Daoy (cell line): ENCODE results near the gene TMEM171. TPM values are rescaled to one million over a fixed set of nuclear protein-coding genes. Genes with fewer than 3 reads are reported as not detected.
A peak's percentile ranks its signal among the peaks of the same experiment; 100 is the strongest.

ENCODE experiments used
- DNase-seq: peaks from one replicate; pipeline ENCODE4 v3.0.0-alpha.2; 2015; ENCODE audit warnings: low read depth
- total RNA-seq: library from RNA; depleted of rRNA; stranded (reverse); fragments of >200 nt; shearing (Covaris generic); gene quantifications from 2 replicates; pipeline ENCODE4 v1.2.3, GENCODE V29; 2014

Gene TMEM171
- total RNA-seq, 1 experiment from 2014 or later = 4.6 TPM

DNA sequence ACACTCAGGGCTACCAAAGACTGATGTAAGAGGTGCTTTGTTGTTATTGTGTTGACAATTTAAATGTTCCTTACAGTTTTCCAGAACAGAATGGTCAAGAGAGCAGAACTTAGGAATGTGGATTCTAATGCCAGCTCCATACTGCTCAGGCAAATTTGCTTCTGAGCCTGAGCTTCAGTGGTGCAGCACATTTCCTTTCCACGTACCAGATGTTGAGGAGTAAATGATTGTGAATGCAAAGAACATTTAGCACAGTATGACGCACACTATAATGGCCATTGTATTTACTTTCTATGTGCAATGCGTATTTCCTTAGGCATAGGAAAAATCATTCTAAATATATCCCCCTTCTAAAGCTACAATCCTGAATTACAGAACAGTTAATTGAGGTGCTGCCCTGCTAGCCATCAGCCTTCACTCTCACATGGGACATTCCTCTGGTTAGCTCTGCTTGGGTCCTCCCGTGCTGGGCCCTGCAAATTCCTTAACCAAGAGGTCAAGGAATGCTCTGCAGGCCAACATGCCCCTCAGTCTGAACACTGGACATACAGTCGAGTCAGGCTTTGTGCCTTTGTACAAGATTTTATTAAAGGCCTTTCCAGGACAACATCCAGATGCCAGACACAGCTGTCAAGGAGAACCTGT, 31.5 kb downstream of the TMEM171 start:
- DNase-seq = no peak

DNA sequence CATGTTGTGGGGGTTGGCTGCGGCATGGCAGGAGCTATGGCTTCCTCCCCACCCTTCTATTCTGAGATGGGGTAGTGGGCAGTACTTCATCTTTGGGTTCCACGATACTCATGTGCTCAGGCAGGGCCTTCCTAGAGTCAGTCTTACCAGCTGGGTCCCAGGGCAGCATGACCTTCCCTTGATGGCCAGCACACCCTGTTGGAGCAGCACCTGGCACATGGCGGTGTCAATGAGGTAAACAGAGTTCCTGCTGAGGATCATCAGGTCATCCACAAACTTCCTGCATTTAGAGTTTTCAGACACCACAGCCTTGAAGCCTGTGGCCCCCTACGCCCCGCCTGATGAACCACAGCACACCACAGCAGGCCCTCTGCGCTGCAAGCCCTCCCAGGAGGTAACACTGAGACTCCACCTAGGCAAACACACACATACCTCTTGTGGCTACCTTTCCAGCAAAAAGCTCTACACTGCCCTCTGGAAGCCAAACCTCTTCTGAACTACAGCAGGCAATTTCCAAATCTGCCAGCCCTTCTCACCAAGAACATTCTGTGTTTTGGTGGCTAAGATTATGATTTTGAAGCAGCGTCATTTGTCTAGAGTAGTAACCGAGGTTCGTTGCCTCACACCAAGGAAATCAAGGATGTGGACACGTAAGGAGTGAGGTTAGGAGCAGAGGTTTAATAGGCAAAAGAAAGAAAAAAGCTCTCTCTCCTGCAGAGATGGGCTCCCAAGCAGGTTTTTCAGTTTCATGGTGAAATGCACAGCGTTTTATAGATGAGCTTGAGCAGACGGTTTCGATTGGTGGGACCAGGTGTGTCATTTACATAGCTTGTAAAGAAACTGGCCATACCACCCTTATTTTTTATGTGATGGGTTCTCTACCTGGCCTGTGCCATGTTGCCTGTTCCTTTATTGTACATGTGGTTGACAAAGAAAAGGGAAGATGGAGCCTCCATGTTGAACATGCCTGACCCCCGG, 32.3 kb downstream of the TMEM171 start:
- DNase-seq = no peak

DNA sequence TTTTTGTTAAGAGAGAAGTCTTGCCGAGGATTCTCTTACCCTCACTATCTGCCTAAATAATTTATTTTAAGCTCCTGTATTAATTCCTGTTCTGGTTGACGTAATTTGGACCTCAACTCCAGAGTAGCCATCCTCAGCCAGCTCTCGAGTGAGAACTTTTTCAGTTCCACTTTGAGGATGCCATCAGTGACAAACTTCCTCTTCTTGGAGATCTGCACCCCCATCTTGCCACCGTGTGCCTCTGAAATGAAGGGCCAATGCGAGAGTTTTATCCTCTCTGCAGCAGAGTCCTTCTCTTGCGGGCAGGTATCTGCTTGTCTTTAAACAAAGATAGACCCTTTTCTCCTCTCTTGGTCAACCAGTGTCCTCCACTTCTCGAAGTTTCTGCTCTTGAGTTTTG, 33.1 kb downstream of the TMEM171 start:
- DNase-seq = no peak

DNA sequence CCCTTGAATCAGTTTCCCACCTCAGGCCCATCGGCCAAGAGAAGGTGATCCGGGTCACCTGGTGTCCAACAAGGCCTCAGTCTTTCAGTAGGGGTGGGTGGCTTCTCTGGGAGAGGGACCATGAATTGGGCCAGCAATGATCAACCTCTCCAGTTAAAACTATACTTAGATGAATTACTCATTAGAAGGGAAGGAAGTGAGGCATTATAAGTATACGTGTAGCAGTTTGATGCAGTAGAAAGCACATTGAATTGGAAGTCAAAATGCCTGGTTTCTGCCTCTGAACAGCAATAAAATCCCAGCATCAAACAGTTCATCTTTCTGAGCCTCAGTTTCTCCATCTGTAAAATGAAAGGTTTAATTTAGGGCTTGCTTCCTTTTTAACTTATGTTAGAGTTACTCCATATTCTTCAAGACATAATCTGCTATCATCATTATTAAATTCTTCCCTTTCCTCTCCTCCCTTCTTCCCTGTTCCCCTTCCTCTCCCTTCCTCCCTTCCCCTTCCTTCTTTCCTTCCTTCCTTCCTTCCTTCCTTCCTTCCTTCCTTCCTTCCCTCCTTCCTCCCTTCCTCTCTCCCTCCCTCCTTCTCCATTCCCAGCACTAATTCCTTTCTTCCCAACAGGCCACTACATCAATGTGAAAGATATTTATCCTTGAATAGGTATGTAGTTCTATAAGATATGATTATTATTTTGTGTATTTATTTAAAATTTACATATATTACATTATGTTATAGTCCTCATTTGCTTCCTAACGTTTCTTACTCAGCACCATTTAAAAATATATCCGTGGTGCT, 34.0 kb downstream of the TMEM171 start:
- DNase-seq = no peak

- DNase-seq = no peak
These were observed 35.2 kb downstream of the TMEM171 start for GRCh38 chr5:73155271-73156222.

DNA sequence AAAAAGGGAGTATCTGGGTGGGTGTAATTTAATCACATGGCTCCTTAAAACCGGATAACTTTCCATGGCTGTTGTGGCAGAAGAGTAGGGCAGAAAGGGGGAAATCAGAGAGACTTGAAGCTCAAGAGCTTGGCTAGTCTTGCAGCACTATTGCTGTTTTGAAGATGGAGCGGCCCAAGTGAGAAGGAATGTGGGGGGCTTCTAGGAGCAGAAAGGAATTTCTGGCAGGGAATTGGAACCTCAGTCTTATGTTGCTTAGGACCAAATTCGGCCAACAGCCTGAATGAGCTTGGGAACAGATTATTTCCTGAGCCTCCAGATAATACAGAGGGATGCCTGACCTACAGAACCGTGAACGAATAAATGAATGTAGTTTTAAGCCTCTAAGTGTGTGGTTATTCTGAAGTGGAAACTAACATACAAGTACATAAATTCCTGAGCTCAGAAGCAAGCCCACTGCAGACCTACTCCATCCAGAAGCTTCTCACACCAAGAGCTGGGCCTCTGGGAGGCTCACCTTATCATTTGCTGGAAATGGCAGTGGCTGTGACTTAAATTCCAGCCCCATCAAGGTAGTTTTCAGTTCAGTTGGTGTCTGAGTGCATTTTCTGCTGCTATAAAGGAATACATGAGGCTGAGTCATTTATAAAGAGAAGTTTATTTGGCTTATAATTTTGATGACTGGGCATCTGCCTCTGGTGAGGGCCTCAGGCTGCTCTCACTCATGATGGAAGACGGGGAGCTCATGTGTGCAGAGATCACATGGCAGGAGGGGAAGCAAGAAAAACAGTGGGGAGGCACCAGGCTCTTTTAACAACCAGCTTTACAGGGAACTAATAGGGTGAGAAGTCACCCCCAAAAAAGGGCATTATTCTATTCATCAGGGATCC, 37.3 kb downstream of the TMEM171 start:
- DNase-seq = no peak

DNA sequence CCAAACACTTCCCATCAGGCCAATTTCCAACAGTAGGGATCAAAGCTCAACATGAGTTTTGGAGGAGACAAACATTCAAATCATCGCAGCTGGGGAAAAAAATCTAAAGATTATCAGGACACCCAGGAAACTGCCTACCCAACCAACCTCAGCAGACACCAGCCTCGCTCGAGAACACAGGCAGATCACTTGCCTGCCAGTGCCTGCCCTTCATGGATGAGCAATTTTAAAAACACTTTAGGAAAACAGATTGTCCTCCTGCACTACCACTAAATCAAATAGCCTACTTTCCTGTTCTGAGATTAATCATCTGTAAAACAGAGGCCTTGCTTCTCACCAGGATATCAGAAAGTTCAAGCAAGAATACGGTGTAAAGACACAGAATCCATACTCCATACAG, 37.9 kb downstream of the TMEM171 start:
- DNase-seq = no peak

GRCh38 chr5:73160239-73160671, 39.9 kb downstream of the TMEM171 start:
- peak; percentile 61 for DNase-seq

- peak; percentile 35 for DNase-seq
These were observed 50.1 kb downstream of the TMEM171 start for GRCh38 chr5:73170522-73170921.

GRCh38 chr5:73171495-73171894, 51.1 kb downstream of the TMEM171 start:
- DNase-seq = no peak

GRCh38 chr5:73172951-73173350, 52.6 kb downstream of the TMEM171 start, which contains the start of gene TMEM174:
TSS of gene TMEM174 (plus strand) at chr5:73173193. CDS start at chr5:73173244, 51 bp downstream.
- DNase-seq = no peak

DNA sequence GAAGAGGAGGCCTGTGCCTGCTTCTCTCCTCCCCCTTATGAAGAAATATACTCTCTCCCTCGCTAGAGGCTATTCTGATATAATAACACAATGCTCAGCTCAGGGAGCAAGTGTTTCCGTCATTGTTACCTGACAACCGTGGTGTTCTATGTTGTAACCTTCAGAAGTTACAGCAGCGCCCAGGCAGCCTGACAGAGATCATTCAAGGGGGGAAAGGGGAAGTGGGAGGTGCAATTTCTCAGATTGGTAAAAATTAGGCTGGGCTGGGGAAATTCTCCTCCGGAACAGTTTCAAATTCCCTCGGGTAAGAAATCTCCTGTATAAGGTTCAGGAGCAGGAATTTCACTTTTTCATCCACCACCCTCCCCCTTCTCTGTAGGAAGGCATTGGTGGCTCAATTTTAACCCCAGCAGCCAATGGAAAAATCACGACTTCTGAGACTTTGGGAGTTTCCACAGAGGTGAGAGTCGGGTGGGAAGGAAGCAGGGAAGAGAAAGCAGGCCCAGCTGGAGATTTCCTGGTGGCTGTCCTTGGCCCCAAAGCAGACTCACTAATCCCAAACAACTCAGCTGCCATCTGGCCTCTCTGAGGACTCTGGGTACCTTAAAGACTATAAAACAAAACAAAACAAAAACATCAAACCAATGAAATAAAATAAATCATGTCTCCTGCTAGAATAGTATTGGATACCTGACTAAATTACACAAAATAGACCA, 53.9 kb downstream of the TMEM171 start:
- no peak for DNase-seq

- no peak for DNase-seq
These were observed 55.9 kb downstream of the TMEM171 start for GRCh38 chr5:73176250-73176649.

GRCh38 chr5:73178265-73178664, 57.9 kb downstream of the TMEM171 start:
- no peak for DNase-seq

GRCh38 chr5:73179730-73180129, 59.4 kb downstream of the TMEM171 start:
- DNase-seq = no peak

DNA sequence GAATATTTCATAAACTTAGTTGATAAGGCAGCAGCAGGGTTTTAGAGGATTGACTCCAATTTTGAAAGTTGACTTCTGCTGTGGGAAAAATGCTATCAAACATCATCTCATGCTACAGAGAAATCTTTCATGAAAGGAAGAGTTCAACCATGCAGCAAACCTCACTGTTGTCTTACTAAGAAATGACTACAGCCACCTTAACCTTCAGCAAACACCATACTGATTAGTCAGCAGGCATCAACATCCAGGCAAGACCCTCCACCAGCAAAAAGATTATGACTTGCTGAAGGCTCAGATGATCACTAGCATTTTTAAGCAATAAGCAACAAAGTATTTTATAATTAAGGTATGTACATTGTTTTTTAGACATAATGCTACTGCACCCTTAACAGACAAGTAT, 60.2 kb downstream of the TMEM171 start:
- DNase-seq = peak; percentile 19
